IPS-15b (cell line): ENCODE results near the gene KRT34.
"Not testable (repeated sequence)": the region's sequence is repeated elsewhere in the genome, so short reads cannot be mapped to it uniquely, and the experiment has no call there.

ENCODE experiments used
- H3K27me3 ChIP-seq: one replicate; pipeline ENCODE4 v1.6.1; 2013; ENCODE audit warnings: low read length; ENCODE audit not compliant: control insufficient read depth, insufficient read depth
- H3K36me3 ChIP-seq: one replicate; pipeline ENCODE4 v1.6.1; 2013; ENCODE audit warnings: low read length; ENCODE audit not compliant: control insufficient read depth, insufficient read depth
- H3K4me1 ChIP-seq: one replicate; pipeline ENCODE4 v1.6.1; 2013; ENCODE audit warnings: mild to moderate bottlenecking, low read length; ENCODE audit not compliant: control insufficient read depth, insufficient read depth
- H3K4me3 ChIP-seq: one replicate; pipeline ENCODE4 v1.5.1; 2013; ENCODE audit warnings: low read depth, low read length
- H3K9ac ChIP-seq: one replicate; pipeline ENCODE4 v1.6.1; 2013; ENCODE audit warnings: low read depth, mild to moderate bottlenecking, low read length
- H3K9me3 ChIP-seq: one replicate; pipeline ENCODE4 v1.6.1; 2013; ENCODE audit warnings: mild to moderate bottlenecking, low read length; ENCODE audit not compliant: control insufficient read depth, insufficient read depth

Gene KRT34

DNA sequence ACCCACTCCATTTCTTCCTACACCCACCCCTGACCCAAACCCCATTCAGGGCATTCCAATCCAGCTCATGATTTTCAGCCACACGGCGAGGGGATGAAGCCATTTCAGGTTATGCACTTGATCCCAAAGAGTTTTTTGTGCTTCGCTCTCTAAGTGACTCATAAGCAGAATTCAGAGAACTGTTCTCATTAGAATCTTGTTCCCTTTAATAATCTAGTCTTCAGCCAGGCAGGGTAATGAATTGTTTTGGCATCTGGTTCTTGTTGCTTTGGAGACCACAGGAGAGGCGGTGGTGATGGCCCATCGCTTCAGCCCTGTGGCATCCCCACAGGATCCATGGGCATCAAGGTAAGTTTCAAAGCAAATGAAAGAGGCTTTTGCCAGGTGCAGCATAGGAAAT, 20.1 kb upstream of the KRT34 start:
- Histone ChIP-seq H3K4me3 (no peak overlapping the region), H3K36me3 (no peaks in the 10 kb centered on the region), H3K9ac (no peak overlapping the region), H3K4me1 (no peaks in the 10 kb centered on the region), H3K27me3 (no peaks in the 10 kb centered on the region), H3K9me3 (no peaks in the 10 kb centered on the region)

DNA sequence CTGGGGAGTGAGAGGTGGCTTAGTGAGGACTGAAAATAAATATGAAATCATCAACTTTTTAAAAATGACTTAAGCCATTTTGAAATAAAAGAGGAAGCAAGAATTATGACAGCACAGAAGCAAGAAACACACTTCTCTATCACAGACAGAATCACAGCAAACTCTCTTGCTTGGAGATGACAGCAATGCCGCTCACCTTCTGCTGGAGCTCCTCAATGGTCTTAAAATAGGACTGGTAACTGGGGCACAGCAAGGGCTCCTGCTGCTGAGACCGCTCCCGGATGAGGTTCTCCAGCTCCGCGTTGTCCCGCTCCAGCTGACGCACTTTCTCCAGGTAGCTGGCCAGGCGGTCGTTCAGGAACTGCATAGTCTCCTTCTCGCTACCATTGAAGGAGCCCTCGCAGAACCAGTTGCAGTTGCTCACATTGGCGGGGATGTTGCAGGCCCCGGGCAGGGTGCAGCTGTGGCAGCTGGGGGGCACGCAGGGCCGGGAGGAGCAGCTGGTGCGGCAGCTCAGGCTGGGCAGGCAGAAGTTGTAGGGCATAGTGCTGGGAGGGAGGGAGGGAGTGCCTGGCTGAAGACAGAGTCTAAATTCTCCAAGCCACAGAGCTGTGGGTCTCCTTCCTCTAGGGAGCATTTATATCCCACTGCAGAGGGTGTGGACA, 15.0 kb upstream of the KRT34 start, which contains the start of gene KRT31:
KRT31 (minus strand) TSS at position 613 of the 665 bp plus-strand sequence; CDS start at position 544, 69 bp downstream.
- Histone ChIP-seq H3K9me3 (no peaks in the 10 kb centered on the region), H3K36me3 (no peaks in the 10 kb centered on the region), H3K27me3 (no peaks in the 10 kb centered on the region), H3K4me3 (no peak within 1 kb of the TSS), H3K9ac (no peak within 1 kb of the TSS), H3K4me1 (no peaks in the 10 kb centered on the region)

- Histone ChIP-seq H3K9ac (no peak overlapping the region), H3K9me3 (no peaks in the 10 kb centered on the region), H3K4me3 (no peak overlapping the region), H3K36me3 (no peaks in the 10 kb centered on the region), H3K4me1 (no peaks in the 10 kb centered on the region), H3K27me3 (no peaks in the 10 kb centered on the region)
These were observed 14.2 kb upstream of the KRT34 start for GRCh38 chr17:41396340-41396739.

DNA sequence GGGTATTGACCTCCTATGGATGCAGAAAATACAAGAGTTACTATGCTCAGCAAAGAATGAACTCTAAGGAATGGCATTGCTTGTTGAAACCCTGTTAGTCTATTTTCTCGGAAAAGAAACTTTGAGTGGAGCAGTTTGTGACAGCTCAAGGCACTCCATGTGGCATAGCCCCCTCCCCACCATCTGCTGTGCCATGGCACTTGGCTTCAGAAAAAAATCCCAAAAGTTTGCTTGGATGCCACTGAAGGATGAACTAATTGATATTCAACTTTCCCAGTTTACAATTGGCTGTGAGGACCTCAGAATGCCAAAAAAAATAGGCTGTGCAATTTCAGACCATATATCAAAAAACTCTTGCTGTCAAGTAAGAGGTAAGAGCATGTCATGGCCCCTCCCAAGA, 13.5 kb upstream of the KRT34 start:
- Histone ChIP-seq H3K9ac (no peak overlapping the region), H3K27me3 (no peaks in the 10 kb centered on the region), H3K4me1 (no peaks in the 10 kb centered on the region), H3K9me3 (no peaks in the 10 kb centered on the region), H3K36me3 (no peaks in the 10 kb centered on the region), H3K4me3 (no peak overlapping the region)

- H3K9me3 ChIP-seq = not testable (repeated sequence)
These were observed 12.9 kb upstream of the KRT34 start for GRCh38 chr17:41395044-41395443.

GRCh38 chr17:41394254-41394996, 12.3 kb upstream of the KRT34 start:
- H3K4me1 ChIP-seq = no peaks in the 10 kb centered on the region
- H3K27me3 ChIP-seq = no peaks in the 10 kb centered on the region
- no peaks in the 10 kb centered on the region for H3K36me3 ChIP-seq

More at GRCh38 chr17:41395044-41395443, 12.9 kb upstream of the KRT34 start:
- not testable (repeated sequence) for H3K9ac ChIP-seq, H3K36me3 ChIP-seq, H3K27me3 ChIP-seq, H3K4me3 ChIP-seq, H3K4me1 ChIP-seq

GRCh38 chr17:41393826-41394225, 11.7 kb upstream of the KRT34 start:
- H3K9me3 ChIP-seq = no peaks in the 10 kb centered on the region
- no peaks in the 10 kb centered on the region for H3K4me1 ChIP-seq
- no peaks in the 10 kb centered on the region for H3K27me3 ChIP-seq
- H3K36me3 ChIP-seq = no peaks in the 10 kb centered on the region
- no peak overlapping the region for H3K9ac ChIP-seq
- no peak overlapping the region for H3K4me3 ChIP-seq

More at GRCh38 chr17:41394254-41394996, 12.3 kb upstream of the KRT34 start:
- no peaks in the 10 kb centered on the region for H3K9me3 ChIP-seq
- no peak overlapping the region for H3K9ac ChIP-seq
- H3K4me3 ChIP-seq = no peak overlapping the region

DNA sequence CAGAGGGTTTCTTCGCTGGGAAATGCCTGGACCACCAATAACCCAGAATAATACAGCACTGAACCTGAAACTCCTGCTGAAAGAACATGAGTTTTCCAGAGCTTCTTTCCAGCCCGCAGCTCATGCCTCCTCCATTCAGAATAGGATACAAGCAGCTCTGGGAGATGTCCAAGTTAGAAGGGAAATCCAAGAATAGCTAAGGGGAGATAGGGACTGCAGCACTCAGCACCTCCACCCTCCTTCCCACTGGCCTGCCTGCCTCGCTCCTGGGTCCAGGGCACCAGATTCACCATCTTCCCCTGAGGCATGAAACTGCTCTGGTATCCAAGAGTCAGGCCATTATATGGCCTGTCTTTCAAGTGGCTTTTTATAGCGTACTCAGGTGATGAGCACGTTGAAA, 11.2 kb upstream of the KRT34 start:
- Histone ChIP-seq H3K9me3 (no peaks in the 10 kb centered on the region), H3K4me1 (no peaks in the 10 kb centered on the region), H3K9ac (no peak overlapping the region), H3K36me3 (no peaks in the 10 kb centered on the region), H3K27me3 (no peaks in the 10 kb centered on the region), H3K4me3 (no peak overlapping the region)

- no peaks in the 10 kb centered on the region for H3K9me3 ChIP-seq
- H3K27me3 ChIP-seq = no peaks in the 10 kb centered on the region
- no peaks in the 10 kb centered on the region for H3K4me1 ChIP-seq
- no peak overlapping the region for H3K9ac ChIP-seq
- H3K36me3 ChIP-seq = no peaks in the 10 kb centered on the region
- H3K4me3 ChIP-seq = no peak overlapping the region
These were observed 10.2 kb upstream of the KRT34 start for GRCh38 chr17:41392278-41392677.

GRCh38 chr17:41391535-41391934, 9.4 kb upstream of the KRT34 start:
- Histone ChIP-seq H3K4me3 (no peak overlapping the region), H3K9ac (no peak overlapping the region), H3K36me3 (no peaks in the 10 kb centered on the region), H3K27me3 (no peaks in the 10 kb centered on the region), H3K4me1 (no peaks in the 10 kb centered on the region), H3K9me3 (no peaks in the 10 kb centered on the region)

- Histone ChIP-seq H3K9ac (no peak overlapping the region), H3K4me1 (no peaks in the 10 kb centered on the region), H3K36me3 (no peaks in the 10 kb centered on the region)
These were observed 8.4 kb upstream of the KRT34 start for GRCh38 chr17:41390411-41390938.

DNA sequence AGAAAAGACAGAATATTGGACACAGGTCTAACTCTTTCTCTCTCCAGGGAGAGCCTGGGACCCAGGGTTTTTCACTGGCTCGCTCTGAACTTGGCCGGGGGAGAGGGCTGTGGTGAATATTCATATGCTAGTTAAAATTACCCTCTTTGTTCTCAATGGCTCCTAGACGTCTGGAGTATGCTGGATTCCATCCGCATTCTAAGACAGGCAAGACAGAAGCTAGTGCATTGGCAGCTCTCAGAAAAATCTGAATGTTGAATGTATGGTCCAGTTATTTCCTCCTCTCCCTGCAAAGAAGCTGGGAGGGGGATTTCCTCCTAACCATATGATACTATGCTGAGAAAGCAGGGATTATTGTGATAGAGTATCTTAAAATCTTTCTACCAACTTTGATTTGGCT, 5.6 kb upstream of the KRT34 start:
- H3K27me3 ChIP-seq = no peaks in the 10 kb centered on the region
- H3K36me3 ChIP-seq = no peaks in the 10 kb centered on the region
- no peak overlapping the region for H3K9ac ChIP-seq
- no peaks in the 10 kb centered on the region for H3K9me3 ChIP-seq
- H3K4me1 ChIP-seq = no peaks in the 10 kb centered on the region
- no peak overlapping the region for H3K4me3 ChIP-seq

More at GRCh38 chr17:41390411-41390938, 8.4 kb upstream of the KRT34 start:
- no peaks in the 10 kb centered on the region for H3K9me3 ChIP-seq
- H3K4me3 ChIP-seq = no peak overlapping the region
- no peaks in the 10 kb centered on the region for H3K27me3 ChIP-seq
